Smooth muscle cell (in vitro differentiated cells): ENCODE data around the gene AGRN. TPM values are rescaled to one million over a fixed set of nuclear protein-coding genes. Genes with fewer than 3 reads are reported as not detected.
"Not testable (repeated sequence)": the region's sequence is repeated elsewhere in the genome, so short reads cannot be mapped to it uniquely, and the experiment has no call there.

Source experiments
- DNase-seq: peaks from one replicate; lab custom pipeline; 2025; ENCODE audit not compliant: unreplicated experiment; lab: John Stamatoyannopoulos, UW
- H2AFZ ChIP-seq: fragments of 200-600 bp; sonication (generic); 2 replicates; pipeline ENCODE4 v1.6.0; 2016; ENCODE audit warnings: antibody characterized with exemption, low read depth, mild to moderate bottlenecking
- H3F3A ChIP-seq: fragments of 200-600 bp; sonication (generic); 2 replicates; pipeline ENCODE4 v1.6.0; 2017; ENCODE audit warnings: antibody characterized with exemption, low read depth
- H3K27ac ChIP-seq: fragments of 200-600 bp; sonication (generic); 2 replicates; pipeline ENCODE4 v1.5.1; 2016; ENCODE audit warnings: low read depth, mild to moderate bottlenecking
- H3K27me3 ChIP-seq: fragments of 200-600 bp; sonication (generic); 2 replicates; pipeline ENCODE4 v1.6.1; 2016; ENCODE audit warnings: low read depth, mild to moderate bottlenecking
- H3K36me3 ChIP-seq: fragments of 200-600 bp; sonication (generic); 2 replicates; pipeline ENCODE4 v1.5.1; 2016; ENCODE audit warnings: low read depth
- H3K4me1 ChIP-seq: fragments of 200-600 bp; sonication (generic); 2 replicates; pipeline ENCODE4 v1.5.1; 2016; ENCODE audit warnings: low read depth
- H3K4me2 ChIP-seq: fragments of 200-600 bp; sonication (generic); 2 replicates; pipeline ENCODE4 v1.6.0; 2016; ENCODE audit warnings: mild to moderate bottlenecking
- H3K4me3 ChIP-seq: fragments of 200-600 bp; sonication (generic); 2 replicates; pipeline ENCODE4 v1.5.1; 2016; ENCODE audit warnings: mild to moderate bottlenecking
- H3K79me2 ChIP-seq: fragments of 200-600 bp; sonication (generic); 2 replicates; pipeline ENCODE4 v1.6.0; 2016; ENCODE audit warnings: low read depth, mild to moderate bottlenecking
- H3K9ac ChIP-seq: fragments of 200-600 bp; sonication (generic); 2 replicates; pipeline ENCODE4 v1.6.0; 2016; ENCODE audit warnings: low read depth
- H3K9me3 ChIP-seq: fragments of 200-600 bp; sonication (generic); replicated peaks from 2 replicates; pipeline ENCODE4 v1.5.1; 2016; ENCODE audit warnings: low read depth
- H4K20me1 ChIP-seq: fragments of 200-600 bp; sonication (generic); 2 replicates; pipeline ENCODE4 v1.6.0; 2016; ENCODE audit warnings: low read depth
- CTCF ChIP-seq: fragments of 200-600 bp; sonication (generic); IDR thresholded peaks from 2 replicates; pipeline ENCODE4 v1.5.1; 2017; ENCODE audit warnings: borderline replicate concordance, mild to moderate bottlenecking, antibody characterized with exemption; ENCODE audit not compliant: insufficient read depth, poor library complexity, severe bottlenecking
- WGBS: methylation state at CpG from one replicate; pipeline ENCODE4 v1.1.7; 2016; ENCODE audit warnings: low lambda C conversion rate; 5-methylcytosine and 5-hydroxymethylcytosine counted together
- polyA plus RNA-seq: library from polyadenylated mRNA; unstranded; fragments of >200 nt; fragmentation: Nextera tagmentation; extraction: Ambion mirVana; gene quantifications from 2 replicates; pipeline ENCODE4 v1.2.1, GENCODE V29; 2016
- total RNA-seq: library from RNA; depleted of rRNA; stranded (reverse); fragments of >200 nt; gene quantifications from 2 replicates; pipeline ENCODE4 v1.2.3, GENCODE V29; 2014

AGRN gene
- total and polyA plus RNA-seq, 2 experiments from 2014 or later, result 17.5 to 24.7 TPM

DNA sequence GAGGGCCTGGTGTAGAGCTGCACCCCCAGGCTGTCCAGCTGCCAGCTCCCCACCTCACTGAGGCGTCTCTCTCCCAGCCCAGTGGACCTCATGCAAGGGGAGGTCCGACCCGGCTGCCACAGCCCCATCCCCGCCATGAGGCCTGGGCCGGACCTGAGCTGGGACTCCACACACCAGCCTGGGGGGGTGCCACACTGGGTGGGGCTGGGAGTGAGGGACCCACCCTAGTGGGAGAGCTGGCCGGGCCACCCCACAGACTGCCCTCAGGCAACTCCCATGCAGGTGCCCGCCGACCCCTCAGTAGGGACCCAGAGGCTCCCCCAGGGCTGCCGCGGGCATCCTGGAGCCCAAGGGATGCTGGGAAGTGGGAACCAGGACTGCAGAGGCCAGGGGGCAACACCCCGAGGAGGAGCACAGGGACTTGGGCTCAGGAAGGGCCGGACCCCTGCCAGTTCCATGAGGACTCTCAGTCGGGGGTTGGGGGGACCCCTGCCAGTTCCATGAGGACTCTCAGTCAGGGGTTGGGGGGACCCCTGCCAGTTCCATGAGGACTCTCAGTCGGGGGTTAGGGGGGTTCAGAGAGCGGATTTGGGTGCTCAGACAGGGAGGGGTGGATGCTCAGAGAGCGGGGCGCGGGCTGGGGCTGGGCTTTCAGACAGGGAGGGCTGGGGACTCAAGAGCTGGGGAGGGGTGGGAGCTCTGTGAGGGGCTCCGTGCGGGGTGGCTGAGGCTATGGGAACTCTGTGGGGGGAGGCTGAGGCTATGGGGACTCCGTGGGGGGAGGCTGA lies 55.4 kb downstream of the AGRN start:
- no peak for DNase-seq
- Histone ChIP-seq H3K79me2 (no peaks in the 10 kb centered on the region), H3K4me2 (no peak overlapping the region), H3K9ac (no peak overlapping the region), H3K27me3 (no peaks in the 10 kb centered on the region), H3F3A (no peaks in the 10 kb centered on the region), H3K27ac (no peak overlapping the region), H3K36me3 (no peaks in the 10 kb centered on the region), H2AFZ (no peak overlapping the region), H3K4me3 (no peak overlapping the region), H3K9me3 (no peaks in the 10 kb centered on the region), H3K4me1 (peaks cover 5% of the 10 kb centered on the region), H4K20me1 (no peaks in the 10 kb centered on the region)
- TF ChIP-seq CTCF, result no peak
- 83% methylated on average over 16 of the region's 21 CpGs for WGBS

GRCh38 chr1:1077396-1077795 lies 57.5 kb downstream of the AGRN start:
- H3K36me3 ChIP-seq, H4K20me1 ChIP-seq, H3K4me2 ChIP-seq, H2AFZ ChIP-seq, H3K9ac ChIP-seq, H3F3A ChIP-seq, H3K9me3 ChIP-seq, H3K4me1 ChIP-seq, H3K27me3 ChIP-seq, H3K79me2 ChIP-seq, H3K4me3 ChIP-seq, H3K27ac ChIP-seq, DNase-seq: not testable (repeated sequence)
- WGBS, result no CpG with 5 or more reads among the region's 21 CpGs

DNA sequence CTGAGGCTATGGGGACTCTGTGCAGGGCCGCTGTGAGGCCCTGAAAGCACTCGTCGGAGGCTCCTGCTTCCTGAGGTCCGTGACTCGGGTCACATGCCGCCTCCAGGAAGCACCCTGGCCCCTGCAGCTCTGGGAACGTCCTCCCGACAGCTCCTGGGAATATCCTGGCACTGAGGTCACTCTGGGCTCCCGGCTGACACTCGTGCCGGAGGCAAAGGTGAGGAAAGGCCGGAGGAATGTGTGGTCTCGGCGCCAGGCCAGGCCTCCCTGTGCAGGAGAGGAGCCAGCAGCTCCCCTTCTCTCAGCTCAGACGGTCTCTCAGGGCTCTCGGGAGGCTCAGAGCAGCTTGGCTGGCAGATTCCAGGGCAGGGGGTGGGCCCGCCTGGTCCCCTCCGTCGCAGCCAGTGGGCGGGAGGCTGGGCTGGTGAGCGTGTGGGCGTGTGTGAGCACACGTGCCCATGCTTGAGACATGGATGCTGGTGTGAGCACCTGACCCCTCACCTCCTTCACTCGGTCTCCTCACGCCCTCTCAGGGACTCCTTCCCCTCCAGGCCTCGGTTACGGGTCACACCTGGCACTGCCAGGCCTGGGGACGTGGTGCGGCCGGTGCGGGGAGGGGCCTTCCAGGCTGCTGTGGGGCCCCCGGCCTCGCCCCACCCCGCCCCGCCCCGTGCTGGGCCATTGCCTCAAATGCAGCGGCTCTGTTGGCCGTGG lies 59.6 kb downstream of the AGRN start:
- peak overlapping the region; percentile 23 for H3K9ac ChIP-seq
- peak overlapping the region; percentile 70 for H3K27ac ChIP-seq
- H3K27me3 ChIP-seq, result no peaks in the 10 kb centered on the region
- H3K4me3 ChIP-seq, result peak overlapping the region; percentile 41
- no peak for TF ChIP-seq CTCF
- no peaks in the 10 kb centered on the region for H3K9me3 ChIP-seq
- no peak overlapping the region for H2AFZ ChIP-seq
- WGBS, result 5% methylated on average over 24 of the region's 38 CpGs
- no peaks in the 10 kb centered on the region for H4K20me1 ChIP-seq
- H3K79me2 ChIP-seq, result no peaks in the 10 kb centered on the region
- H3K4me2 ChIP-seq, result peak overlapping the region; percentile 82
- no peaks in the 10 kb centered on the region for H3F3A ChIP-seq
- H3K36me3 ChIP-seq, result no peaks in the 10 kb centered on the region
- peaks cover 5% of the 10 kb centered on the region for H3K4me1 ChIP-seq
- DNase-seq, result peak; percentile 51

GRCh38 chr1:1080122-1080757 lies 60.3 kb downstream of the AGRN start:
- 0% methylated on average over 13 of the region's 23 CpGs for WGBS
- peak overlapping the region; percentile 23 for H3K9ac ChIP-seq
- peak overlapping the region; percentile 41 for H3K4me3 ChIP-seq

More at GRCh38 chr1:1080122-1080757, 60.3 kb downstream of the AGRN start:
- Histone ChIP-seq H3K27me3 (no peaks in the 10 kb centered on the region), H3F3A (no peaks in the 10 kb centered on the region), H3K27ac (peak overlapping the region; percentile 70), H3K36me3 (no peaks in the 10 kb centered on the region), H3K9me3 (no peaks in the 10 kb centered on the region), H3K4me1 (peaks cover 5% of the 10 kb centered on the region), H3K79me2 (no peaks in the 10 kb centered on the region), H2AFZ (no peak overlapping the region), H3K4me2 (peak overlapping the region; percentile 82), H4K20me1 (no peaks in the 10 kb centered on the region)
- peak; percentile 51 for DNase-seq
- no peak for TF ChIP-seq CTCF
